ENCODE results near the gene CD40.

DNA sequence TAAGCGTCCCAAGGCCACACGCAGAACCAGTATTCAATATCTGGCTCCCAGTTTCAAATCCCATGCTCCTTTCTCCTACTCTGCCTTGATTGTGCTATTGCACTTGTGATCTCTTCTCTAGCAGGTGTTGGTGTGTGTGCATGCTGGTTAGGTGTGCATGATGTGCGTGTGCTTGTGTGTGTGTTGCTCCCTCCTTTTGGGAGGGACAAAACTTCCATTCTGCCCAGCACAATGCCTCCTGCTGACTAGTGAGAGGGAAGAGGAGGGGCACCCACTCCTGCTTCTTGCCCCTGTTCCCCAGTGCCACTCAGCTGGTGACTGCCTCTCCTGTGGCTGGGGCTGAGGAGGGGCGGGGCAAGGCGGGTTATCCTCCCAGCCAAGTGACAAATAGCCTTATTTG is 19.7 kb downstream of the CD40 start:
- no peak for TF ChIP-seq POLR2A (IDR thresholded peaks at IDR 0.05; ENCODE audit: low read depth, low read length)
- no peak for TF ChIP-seq POU2F2 (IDR thresholded peaks at IDR 0.05; ENCODE audit: low read depth, low read length)

All from GM12891 (cell line).